WTC11 (cell line): ENCODE measurements around the gene OR10T2. TPM values are rescaled to one million over a fixed set of nuclear protein-coding genes. Genes with fewer than 3 reads are reported as not detected.

Experiments
- ATAC-seq: fragments of 200-7000 bp; cut with Tn5 transposase; 2 replicates; pipeline ENCODE4 v1.10.0; 2021; ENCODE audit warnings: mild to moderate bottlenecking, moderate library complexity
- CTCF ChIA-PET: fragments of 300-600 bp; sonication (Branson Sonifier 250); formaldehyde crosslinking; loops from one replicate; lab custom pipeline; 2021; ENCODE audit warnings: antibody characterized with exemption; lab: Charles Lee
- POLR2A ChIA-PET: fragments of 350-600 bp; sonication (Branson Sonifier 250); formaldehyde crosslinking; loops from one replicate; lab custom pipeline; 2021; ENCODE audit warnings: antibody characterized with exemption; lab: Charles Lee
- DNase-seq: peaks from one replicate; pipeline ENCODE4 v3.0.0; 2021; ENCODE audit warnings: low spot score
- H3K27ac Mint-ChIP-seq: 2 replicates; pipeline ENCODE4 v1.8.0; 2021; ENCODE audit warnings: mixed read lengths
- H3K27me3 Mint-ChIP-seq: 2 replicates; pipeline ENCODE4 v1.8.0; 2021; ENCODE audit warnings: low read depth, mild to moderate bottlenecking, moderate library complexity, mixed read lengths
- H3K36me3 Mint-ChIP-seq: 2 replicates; pipeline ENCODE4 v1.8.0; 2021; ENCODE audit warnings: mixed read lengths
- H3K4me1 Mint-ChIP-seq: 2 replicates; pipeline ENCODE4 v1.8.0; 2022; ENCODE audit warnings: mixed read lengths
- H3K4me3 Mint-ChIP-seq: 2 replicates; pipeline ENCODE4 v1.8.0; 2021; ENCODE audit warnings: mild to moderate bottlenecking, moderate library complexity, mixed read lengths
- H3K9me3 Mint-ChIP-seq: 2 replicates; pipeline ENCODE4 v1.8.0; 2021; ENCODE audit warnings: mixed read lengths
- CREB1 ChIP-seq: sonication (generic); formaldehyde crosslinking; IDR thresholded peaks from 2 replicates; pipeline ENCODE4 v1.8.0; 2023; ENCODE audit warnings: mild to moderate bottlenecking, missing genetic modification reagents
- E2F5 ChIP-seq: sonication (generic); formaldehyde crosslinking; IDR thresholded peaks from 2 replicates; pipeline ENCODE4 v1.8.1; 2022; ENCODE audit warnings: mild to moderate bottlenecking, moderate library complexity, missing genetic modification reagents
- ESRRA ChIP-seq: sonication (generic); formaldehyde crosslinking; IDR thresholded peaks from 2 replicates; pipeline ENCODE4 v1.8.1; 2022; ENCODE audit warnings: mild to moderate bottlenecking, missing genetic modification reagents, borderline replicate concordance
- FOXP1 ChIP-seq: sonication (generic); formaldehyde crosslinking; IDR thresholded peaks from 2 replicates; pipeline ENCODE4 v1.8.0; 2022; ENCODE audit warnings: missing genetic modification reagents, mild to moderate bottlenecking, moderate library complexity, borderline replicate concordance
- FOXP4 ChIP-seq: sonication (generic); formaldehyde crosslinking; IDR thresholded peaks from 2 replicates; pipeline ENCODE4 v1.8.0; 2022; ENCODE audit warnings: mild to moderate bottlenecking, missing genetic modification reagents
- HMGXB4 ChIP-seq: sonication (generic); formaldehyde crosslinking; IDR thresholded peaks from 2 replicates; pipeline ENCODE4 v1.8.1; 2023; ENCODE audit warnings: mild to moderate bottlenecking, moderate library complexity, missing genetic modification reagents
- JUN ChIP-seq: sonication (generic); formaldehyde crosslinking; IDR thresholded peaks from 2 replicates; pipeline ENCODE4 v1.8.0; 2023; ENCODE audit warnings: mild to moderate bottlenecking, missing genetic modification reagents
- MAX ChIP-seq: sonication (generic); formaldehyde crosslinking; IDR thresholded peaks from 2 replicates; pipeline ENCODE4 v1.8.0; 2022; ENCODE audit warnings: mild to moderate bottlenecking, missing genetic modification reagents
- MXD4 ChIP-seq: fragments of 250-450 bp; sonication (Bioruptor Pico); IDR thresholded peaks from 2 replicates; pipeline ENCODE4 v1.8.0; 2021; ENCODE audit warnings: mild to moderate bottlenecking, moderate library complexity, borderline replicate concordance
- MYBL2 ChIP-seq: sonication (generic); formaldehyde crosslinking; IDR thresholded peaks from 2 replicates; pipeline ENCODE4 v1.8.1; 2023; ENCODE audit warnings: mild to moderate bottlenecking, moderate library complexity, missing genetic modification reagents
- PRDM15 ChIP-seq: sonication (generic); formaldehyde crosslinking; IDR thresholded peaks from 2 replicates; pipeline ENCODE4 v1.8.0; 2022; ENCODE audit warnings: missing genetic modification reagents
- TEAD4 ChIP-seq: sonication (generic); formaldehyde crosslinking; IDR thresholded peaks from 2 replicates; pipeline ENCODE4 v1.8.0; 2022; ENCODE audit warnings: mild to moderate bottlenecking, missing genetic modification reagents
- ZBTB43 ChIP-seq: sonication (generic); formaldehyde crosslinking; IDR thresholded peaks from 2 replicates; pipeline ENCODE4 v1.8.1; 2023; ENCODE audit warnings: mild to moderate bottlenecking, missing genetic modification reagents
- ZMAT4 ChIP-seq: fragments of 250-450 bp; sonication (Bioruptor Pico); IDR thresholded peaks from 2 replicates; pipeline ENCODE4 v1.9.0; 2021; ENCODE audit warnings: mild to moderate bottlenecking
- ZNF138 ChIP-seq: sonication (generic); formaldehyde crosslinking; conservative IDR thresholded peaks from 2 replicates; pipeline ENCODE4 v1.8.1; 2022; ENCODE audit warnings: mild to moderate bottlenecking, moderate library complexity, missing genetic modification reagents
- ZNF416 ChIP-seq: fragments of 250-450 bp; sonication (Bioruptor Pico); IDR thresholded peaks from 2 replicates; pipeline ENCODE4 v1.9.0; 2021; ENCODE audit warnings: mild to moderate bottlenecking, inconsistent platforms
- ZNF512 ChIP-seq: sonication (generic); formaldehyde crosslinking; IDR thresholded peaks from 2 replicates; pipeline ENCODE4 v1.8.1; 2022; ENCODE audit warnings: missing genetic modification reagents, borderline replicate concordance
- ZSCAN18 ChIP-seq: fragments of 250-450 bp; sonication (Bioruptor Pico); IDR thresholded peaks from 2 replicates; pipeline ENCODE4 v2.1.2; 2022; ENCODE audit warnings: mild to moderate bottlenecking, moderate library complexity
- total RNA-seq: library from RNA; stranded (reverse); gene quantifications from 3 replicates; pipeline ENCODE4 v1.2.3, GENCODE V29; 2021

The OR10T2 gene
- total RNA-seq, 1 experiment from 2014 or later = not detected

GRCh38 chr1:158391099-158391498 lies 8.2 kb downstream of the OR10T2 start:
- CTCF ChIA-PET = no interaction called here
- ATAC-seq (no peak), DNase-seq (no peak)
- Mint-ChIP-seq H3K4me1 (peaks cover 3% of the 10 kb centered on the region; the same call in 1 of the 2 replicates), H3K27ac (no peak overlapping the region), H3K36me3 (no peaks in the 10 kb centered on the region), H3K9me3 (peaks cover 5% of the 10 kb centered on the region), H3K27me3 (no peaks in the 10 kb centered on the region), H3K4me3 (no peak overlapping the region)
- POLR2A ChIA-PET = no interaction called here
- TF ChIP-seq MAX (no peak), ZNF512 (no peak), ESRRA (CRISPR knock-in tag) (no peak), TEAD4 (no peak), PRDM15 (CRISPR knock-in tag) (no peak), ZBTB43 (CRISPR knock-in tag) (no peak), ZNF138 (CRISPR knock-in tag) (no peak), ZNF416 (CRISPR knock-in tag) (no peak), CREB1 (CRISPR knock-in tag) (no peak), JUN (CRISPR knock-in tag) (no peak), FOXP1 (CRISPR knock-in tag) (no peak), E2F5 (CRISPR knock-in tag) (no peak), ZMAT4 (CRISPR knock-in tag) (no peak)

- H3K36me3 Mint-ChIP-seq = no peaks in the 10 kb centered on the region
- CTCF ChIA-PET = no interaction called here
- no peak for TF ChIP-seq HMGXB4 (CRISPR knock-in tag)
- no peak for TF ChIP-seq FOXP1 (CRISPR knock-in tag)
- TF ChIP-seq CREB1 (CRISPR knock-in tag) = no peak
- TF ChIP-seq MXD4 = no peak
- TF ChIP-seq ZSCAN18 (CRISPR knock-in tag) = no peak
- TF ChIP-seq MYBL2 = no peak
- no peak for TF ChIP-seq FOXP4
- TF ChIP-seq, all 79 proteins: peak for 0
- no peak for DNase-seq
- Mint-ChIP-seq H3K27ac (no peak overlapping the region), H3K4me1 (peaks cover under 1% of the 10 kb centered on the region; the same call in 1 of the 2 replicates), H3K9me3 (peaks cover 5% of the 10 kb centered on the region), H3K4me3 (no peak overlapping the region), H3K27me3 (no peaks in the 10 kb centered on the region)
- POLR2A ChIA-PET = no interaction called here
- ATAC-seq = no peak
Measured at GRCh38 chr1:158390331-158390730, 8.9 kb downstream of the OR10T2 start.
